Caco-2 (cell line): ENCODE measurements around the gene RINL. TPM values are rescaled to one million over a fixed set of nuclear protein-coding genes. Genes with fewer than 3 reads are reported as not detected.
A peak's percentile ranks its signal among the peaks of the same experiment; 100 is the strongest.

Experiments
- BruUV-seq: library from RNA; stranded (reverse); fragments of 400-500 nt; replicated peaks from 2 replicates; lab custom pipeline; 2021; lab: Mats Ljungman, UMichigan
- CTCF ChIA-PET: fragments of 300-600 bp; sonication (Branson Sonifier 250); formaldehyde crosslinking; loops from one replicate; lab custom pipeline; 2022; ENCODE audit warnings: antibody characterized with exemption; lab: Charles Lee
- POLR2A ChIA-PET: fragments of 300-600 bp; sonication (Branson Sonifier 250); formaldehyde crosslinking; loops from one replicate; lab custom pipeline; 2022; ENCODE audit warnings: antibody characterized with exemption; lab: Charles Lee
- DNase-seq, 2 experiments: peaks; one replicate each; pipeline versions ENCODE4 v3.0.0 to v3.0.0-alpha.2; 2020 to 2022
- H3K27me3 ChIP-seq: replicated peaks from 2 replicates; pipeline ENCODE4 v1.6.0; 2011; ENCODE audit warnings: low read length; ENCODE audit not compliant: control insufficient read depth, insufficient read depth
- H3K36me3 ChIP-seq: 2 replicates; pipeline ENCODE4 v1.5.1; 2011; ENCODE audit warnings: low read length; ENCODE audit not compliant: control insufficient read depth, insufficient read depth
- H3K4me1 ChIP-seq: fragments of 250-450 bp; sonication (Bioruptor Pico); 2 replicates; pipeline ENCODE4 v1.5.1; 2020; ENCODE audit warnings: mild to moderate bottlenecking
- H3K4me3 ChIP-seq: 2 replicates; pipeline ENCODE4 v1.5.1; 2011; ENCODE audit warnings: low read depth, mild to moderate bottlenecking, control low read depth, low read length
- H3K9me3 ChIP-seq: fragments of 250-450 bp; sonication (Bioruptor Pico); 2 replicates; pipeline ENCODE4 v1.5.1; 2020; ENCODE audit warnings: mild to moderate bottlenecking, moderate library complexity
- H3K27ac Mint-ChIP-seq: one replicate; pipeline ENCODE4 v1.8.0; 2022; ENCODE audit warnings: mixed read lengths; ENCODE audit not compliant: unreplicated experiment
- H3K27me3 Mint-ChIP-seq: one replicate; pipeline ENCODE4 v1.8.0; 2022; ENCODE audit warnings: mixed read lengths; ENCODE audit not compliant: insufficient read depth, unreplicated experiment
- H3K36me3 Mint-ChIP-seq: one replicate; pipeline ENCODE4 v1.8.0; 2022; ENCODE audit warnings: mild to moderate bottlenecking, mixed read lengths; ENCODE audit not compliant: insufficient read depth, unreplicated experiment
- H3K4me1 Mint-ChIP-seq: one replicate; pipeline ENCODE4 v1.8.0; 2022; ENCODE audit warnings: low read depth, mixed read lengths; ENCODE audit not compliant: unreplicated experiment
- H3K4me3 Mint-ChIP-seq: one replicate; pipeline ENCODE4 v1.8.0; 2022; ENCODE audit warnings: mild to moderate bottlenecking, moderate library complexity, mixed read lengths; ENCODE audit not compliant: unreplicated experiment
- H3K9me3 Mint-ChIP-seq: one replicate; pipeline ENCODE4 v1.8.0; 2022; ENCODE audit warnings: mixed read lengths; ENCODE audit not compliant: unreplicated experiment
- CTCF ChIP-seq, 2 experiments: fragments of 200-600 bp in 1 of 2; IDR thresholded peaks; 1 replicate in 1 of 2; 2 replicates in 1 of 2; pipeline versions ENCODE4 v1.5.1 to v1.8.0; 2011 to 2022; ENCODE audit warnings: antibody characterized with exemption in 1 of 2, control low read depth in 1 of 2, inconsistent platforms in 1 of 2, low read depth in 1 of 2, low read length in 1 of 2, mild to moderate bottlenecking in 1 of 2, moderate library complexity in 1 of 2; ENCODE audit not compliant: insufficient read depth in 1 of 2, severe bottlenecking in 1 of 2, unreplicated experiment in 1 of 2
- intact Hi-C: fragments of 100-400 bp; cut with micrococcal nuclease; formaldehyde crosslinking; loops from one replicate; pipeline ENCODE4 v1.10.0; 2022; ENCODE audit not compliant: unreplicated experiment
- total RNA-seq: library from RNA; stranded (reverse); gene quantifications from 2 replicates; pipeline ENCODE4 v1.2.3, GENCODE V29; 2022

RINL gene
- total RNA-seq, 1 experiment from 2014 or later, result 1.9 TPM

GRCh38 chr19:38849860-38850435, 28.1 kb downstream of the RINL start, which contains the start of gene HNRNPL:
TSS of gene HNRNPL (minus strand) at chr19:38849986. CDS start at chr19:38849966, 20 bp downstream.
- intact Hi-C loops, result loop anchor here (1.0 kb wide), 3 partner anchors 37 to 80 kb away; partner anchors contain the start of genes MRPS12, NFKBIB, SARS2 and SIRT2
- peak within 1 kb of the TSS; percentile 98 for H3K4me3 Mint-ChIP-seq
- peak; percentile 55 to 59 for TF ChIP-seq CTCF (IDR thresholded peaks at IDR 0.05; ENCODE audit: insufficient read depth in 1 of 2, low read depth in 1 of 2, low read length in 1 of 2, severe bottlenecking in 1 of 2, unreplicated experiment in 1 of 2)
- Histone ChIP-seq H3K4me1 (peaks cover 10% of the 10 kb centered on the region; the same call in 1 of the 2 replicates), H3K9me3 (no peaks in the 10 kb centered on the region), H3K4me3 (peak within 1 kb of the TSS; percentile 66), H3K27me3 (no peaks in the 10 kb centered on the region), H3K36me3 (peaks cover 16% of the 10 kb centered on the region)
- ChIA-PET CTCF (interaction anchor here (0.5 to 2.9 kb wide), 9 partner anchors 18 to 625 kb away, joined by 3 to 12 read pairs (median 3); partner anchors contain the start of genes MRPS12, NFKBIB, SARS2 and SIRT2), POLR2A (interaction anchor here (0.6 to 1.6 kb wide), 17 partner anchors 10 to 1571 kb away, joined by 3 to 33 read pairs (median 8); partner anchors contain the start of genes ECH1, EIF3K, MRPS12 and NFKBIB)
- no peaks in the 10 kb centered on the region for H3K27me3 Mint-ChIP-seq
- DNase-seq, result peak; percentile 100
- peaks cover 16% of the 10 kb centered on the region for H3K4me1 Mint-ChIP-seq
- peaks cover 77% of the 10 kb centered on the region for H3K36me3 Mint-ChIP-seq
- BruUV-seq, result no TSS peak
- H3K27ac Mint-ChIP-seq, result peak within 1 kb of the TSS; percentile 99
- H3K9me3 Mint-ChIP-seq, result no peaks in the 10 kb centered on the region

GRCh38 chr19:38849147-38849859, 28.8 kb downstream of the RINL start:
- Mint-ChIP-seq H3K4me3 (peak overlapping the region; percentile 98), H3K27me3 (no peaks in the 10 kb centered on the region), H3K9me3 (no peaks in the 10 kb centered on the region), H3K27ac (peak overlapping the region; percentile 99), H3K4me1 (peaks cover 21% of the 10 kb centered on the region), H3K36me3 (peaks cover 83% of the 10 kb centered on the region)
- peaks cover 10% of the 10 kb centered on the region; the same call in 1 of the 2 replicates for H3K4me1 ChIP-seq
- TF ChIP-seq CTCF (IDR thresholded peaks at IDR 0.05; ENCODE audit: insufficient read depth in 1 of 2, low read depth in 1 of 2, low read length in 1 of 2, severe bottlenecking in 1 of 2, unreplicated experiment in 1 of 2), result no peak
- intact Hi-C loops, result no loop called here
- no peaks in the 10 kb centered on the region for H3K9me3 ChIP-seq
- peak; percentile 97 to 98 for DNase-seq
- H3K4me3 ChIP-seq, result peak overlapping the region; percentile 63
- H3K36me3 ChIP-seq, result peaks cover 16% of the 10 kb centered on the region
- ChIA-PET CTCF (interaction anchor here (0.5 to 2.9 kb wide), 13 partner anchors 18 to 625 kb away, joined by 3 to 12 read pairs (median 3); partner anchors contain the start of genes FAM98C, MRPS12, NFKBIB and SARS2), POLR2A (interaction anchor here (0.5 to 1.6 kb wide), 29 partner anchors 9 to 1572 kb away, joined by 3 to 33 read pairs (median 5); partner anchors contain the start of genes ACTN4, ECH1, EIF3K and MRPS12)
- H3K27me3 ChIP-seq, result no peaks in the 10 kb centered on the region
- BruUV-seq, result no TSS peak
